HEK293 (cell line): ENCODE measurements around the gene SH3GL1.

Experiments used
- GLI2 ChIP-seq: fragments of 450-650 bp; formaldehyde crosslinking; IDR thresholded peaks from 2 replicates; pipeline ENCODE4; 2017; ENCODE audit warnings: missing biosample characterization, missing genetic modification characterization, low read depth, borderline replicate concordance
- HOXD13 ChIP-seq: sonication (generic); formaldehyde crosslinking; IDR thresholded peaks from 2 replicates; pipeline ENCODE4 v1.8.0; 2022; ENCODE audit warnings: missing genetic modification reagents, borderline replicate concordance
- KLF7 ChIP-seq: fragments of 450-650 bp; formaldehyde crosslinking; IDR thresholded peaks from 2 replicates; pipeline ENCODE4 v1.5.1; 2016; ENCODE audit warnings: missing biosample characterization, missing genetic modification characterization, borderline replicate concordance
- KLF8 ChIP-seq: fragments of 450-650 bp; formaldehyde crosslinking; IDR thresholded peaks from 2 replicates; pipeline ENCODE4 v1.5.1; 2016; ENCODE audit warnings: missing biosample characterization, missing genetic modification characterization
- MYNN ChIP-seq: fragments of 450-650 bp; formaldehyde crosslinking; IDR thresholded peaks from 2 replicates; pipeline ENCODE4 v1.5.1; 2016; ENCODE audit warnings: missing biosample characterization, missing genetic modification characterization, borderline replicate concordance
- SP2 ChIP-seq: fragments of 450-650 bp; formaldehyde crosslinking; IDR thresholded peaks from 2 replicates; pipeline ENCODE4 v1.5.1; 2016; ENCODE audit warnings: missing biosample characterization, missing genetic modification characterization
- TRIM28 ChIP-seq: IDR thresholded peaks from 2 replicates; pipeline ENCODE4 v1.6.1; 2011; ENCODE audit warnings: low read length, control low read depth, borderline replicate concordance
- ZEB2 ChIP-seq: fragments of 450-650 bp; formaldehyde crosslinking; IDR thresholded peaks from 2 replicates; pipeline ENCODE4 v1.5.1; 2016; ENCODE audit warnings: missing biosample characterization, missing genetic modification characterization
- ZNF112 ChIP-seq: fragments of 450-650 bp; formaldehyde crosslinking; IDR thresholded peaks from 2 replicates; pipeline ENCODE4 v1.5.0; 2017; ENCODE audit warnings: missing biosample characterization, missing genetic modification characterization
- ZNF121 ChIP-seq: fragments of 450-650 bp; formaldehyde crosslinking; IDR thresholded peaks from 2 replicates; pipeline ENCODE4 v1.5.1; 2016; ENCODE audit warnings: missing biosample characterization, missing genetic modification characterization
- ZNF2 ChIP-seq: fragments of 450-650 bp; formaldehyde crosslinking; IDR thresholded peaks from 2 replicates; pipeline ENCODE4 v1.5.1; 2016; ENCODE audit warnings: missing biosample characterization, missing genetic modification characterization
- ZNF266 ChIP-seq: fragments of 450-650 bp; formaldehyde crosslinking; IDR thresholded peaks from 2 replicates; pipeline ENCODE4 v1.5.1; 2016; ENCODE audit warnings: missing biosample characterization, missing genetic modification characterization, low read depth
- ZNF324 ChIP-seq: fragments of 450-650 bp; formaldehyde crosslinking; IDR thresholded peaks from 2 replicates; pipeline ENCODE4 v1.5.1; 2016; ENCODE audit warnings: missing biosample characterization, missing genetic modification characterization
- ZNF354C ChIP-seq: fragments of 450-650 bp; formaldehyde crosslinking; IDR thresholded peaks from 2 replicates; pipeline ENCODE4 v1.5.1; 2016; ENCODE audit warnings: missing biosample characterization, missing genetic modification characterization, low read depth, borderline replicate concordance
- ZNF473 ChIP-seq: fragments of 450-650 bp; formaldehyde crosslinking; IDR thresholded peaks from 2 replicates; pipeline ENCODE4 v1.5.1; 2017; ENCODE audit warnings: missing biosample characterization, missing genetic modification characterization
- ZNF510 ChIP-seq: fragments of 450-650 bp; formaldehyde crosslinking; IDR thresholded peaks from 2 replicates; pipeline ENCODE4 v1.5.1; 2018; ENCODE audit warnings: mild to moderate bottlenecking, missing genetic modification characterization, missing biosample characterization; ENCODE audit not compliant: insufficient replicate concordance
- ZNF747 ChIP-seq: fragments of 450-650 bp; formaldehyde crosslinking; IDR thresholded peaks from 2 replicates; pipeline ENCODE4 v1.5.1; 2016; ENCODE audit warnings: missing biosample characterization, missing genetic modification characterization
- ZNF776 ChIP-seq: fragments of 450-650 bp; formaldehyde crosslinking; IDR thresholded peaks from 2 replicates; pipeline ENCODE4 v1.5.0; 2017; ENCODE audit warnings: missing biosample characterization, missing genetic modification characterization, borderline replicate concordance
- ZNF777 ChIP-seq: fragments of 450-650 bp; formaldehyde crosslinking; IDR thresholded peaks from 2 replicates; pipeline ENCODE4 v1.5.1; 2017; ENCODE audit warnings: missing biosample characterization, missing genetic modification characterization, borderline replicate concordance
- ZSCAN16 ChIP-seq: fragments of 450-650 bp; formaldehyde crosslinking; IDR thresholded peaks from 2 replicates; pipeline ENCODE4 v1.5.1; 2016; ENCODE audit warnings: missing biosample characterization, missing genetic modification characterization
- TF ChIP-seq, protein P1 (sequence below): fragments of 450-650 bp; formaldehyde crosslinking; IDR thresholded peaks from 2 replicates; pipeline ENCODE4 v1.5.1; 2016; ENCODE audit warnings: missing biosample characterization, missing genetic modification characterization
- TF ChIP-seq, protein P2 (sequence below): fragments of 450-650 bp; formaldehyde crosslinking; IDR thresholded peaks from 2 replicates; pipeline ENCODE4 v1.5.1; 2016; ENCODE audit warnings: missing biosample characterization, missing genetic modification characterization
- TF ChIP-seq, protein P3 (sequence below): IDR thresholded peaks from 2 replicates; pipeline ENCODE4 v1.6.1; 2011; ENCODE audit warnings: mild to moderate bottlenecking, low read depth, low read length, borderline replicate concordance
- TF ChIP-seq, protein P4 (sequence below): fragments of 450-650 bp; formaldehyde crosslinking; IDR thresholded peaks from 2 replicates; pipeline ENCODE4 v1.5.1; 2016; ENCODE audit warnings: missing biosample characterization, missing genetic modification characterization
- TF ChIP-seq, protein P5 (sequence below): fragments of 450-650 bp; formaldehyde crosslinking; IDR thresholded peaks from 2 replicates; pipeline ENCODE4 v1.5.1; 2016; ENCODE audit warnings: missing biosample characterization, missing genetic modification characterization
- TF ChIP-seq, protein P6 (sequence below): fragments of 450-650 bp; IDR thresholded peaks from 2 replicates; pipeline ENCODE4 v1.5.1; 2018; ENCODE audit warnings: missing biosample characterization, missing genetic modification characterization
- TF ChIP-seq, protein P7 (sequence below): fragments of 450-650 bp; formaldehyde crosslinking; IDR thresholded peaks from 2 replicates; pipeline ENCODE4 v1.5.1; 2016; ENCODE audit warnings: missing biosample characterization, missing genetic modification characterization, borderline replicate concordance
- TF ChIP-seq, protein P8 (sequence below): fragments of 450-650 bp; formaldehyde crosslinking; IDR thresholded peaks from 2 replicates; pipeline ENCODE4 v1.5.1; 2016; ENCODE audit warnings: missing biosample characterization, missing genetic modification characterization

Gene SH3GL1

DNA sequence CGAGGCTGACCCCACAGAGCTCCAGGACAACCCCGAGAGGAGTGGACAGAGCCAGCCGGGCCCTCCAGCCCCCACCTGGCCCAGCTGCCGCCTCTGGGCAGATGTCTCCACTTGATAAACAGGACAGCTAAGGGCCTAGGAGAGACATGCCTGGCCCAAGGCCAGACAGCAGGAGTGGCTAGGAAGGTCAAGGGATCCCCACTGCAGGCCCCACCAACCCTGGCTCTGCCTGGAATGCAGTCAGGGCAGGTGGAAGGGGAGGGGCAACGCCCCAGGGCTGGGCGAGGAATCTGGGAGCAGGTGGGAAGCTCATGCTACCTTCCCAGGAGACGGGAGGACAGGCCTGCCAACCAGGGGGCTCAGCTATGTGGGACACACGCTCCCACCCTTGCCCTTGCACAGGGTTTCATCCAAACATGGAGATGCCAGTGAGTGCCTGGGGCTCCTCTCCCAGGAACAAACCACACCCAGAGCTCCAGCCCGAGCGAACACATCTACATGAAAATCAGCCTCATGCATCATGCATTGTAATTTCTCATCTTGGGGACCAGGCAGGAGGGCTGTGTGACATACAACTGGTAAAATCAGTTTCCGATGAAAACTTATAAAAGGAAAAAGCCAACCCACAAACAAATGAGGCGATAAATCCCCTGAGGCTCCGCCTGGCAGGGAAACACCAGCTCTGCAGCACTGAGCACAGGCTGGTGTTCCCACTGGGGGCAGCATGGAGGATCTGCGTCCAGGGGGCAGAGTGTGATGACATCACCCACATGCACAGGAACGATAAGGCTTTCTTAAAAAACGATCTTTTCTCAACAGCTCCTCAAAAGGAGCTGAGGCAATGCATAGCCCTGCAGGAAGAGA is 25.0 kb downstream of the SH3GL1 start (continued):
- TF ChIP-seq ZNF324 (peak; percentile 78), SP2 (tag by site-specific recombination) (no peak), GLI2 (tag by site-specific recombination) (no peak), KLF7 (tag by site-specific recombination) (no peak), ZNF354C (tag by site-specific recombination) (no peak), MYNN (no peak), ZSCAN16 (tag by site-specific recombination) (no peak), ZNF266 (tag by site-specific recombination) (no peak), ZNF776 (tag by site-specific recombination) (no peak), ZNF777 (tag by site-specific recombination) (no peak), ZNF112 (tag by site-specific recombination) (no peak), ZNF473 (tag by site-specific recombination) (no peak), TRIM28 (no peak), HOXD13 (no peak), ZNF121 (tag by site-specific recombination) (no peak), ZEB2 (tag by site-specific recombination) (peak; percentile 80), KLF8 (tag by site-specific recombination) (no peak), ZNF2 (tag by site-specific recombination) (0 out of 2 replicates have a peak, but pooled peaks have one; percentile 49), ZNF747 (tag by site-specific recombination) (no peak), ZNF510 (tag by site-specific recombination) (no peak)
- TF ChIP-seq, protein P1, sequence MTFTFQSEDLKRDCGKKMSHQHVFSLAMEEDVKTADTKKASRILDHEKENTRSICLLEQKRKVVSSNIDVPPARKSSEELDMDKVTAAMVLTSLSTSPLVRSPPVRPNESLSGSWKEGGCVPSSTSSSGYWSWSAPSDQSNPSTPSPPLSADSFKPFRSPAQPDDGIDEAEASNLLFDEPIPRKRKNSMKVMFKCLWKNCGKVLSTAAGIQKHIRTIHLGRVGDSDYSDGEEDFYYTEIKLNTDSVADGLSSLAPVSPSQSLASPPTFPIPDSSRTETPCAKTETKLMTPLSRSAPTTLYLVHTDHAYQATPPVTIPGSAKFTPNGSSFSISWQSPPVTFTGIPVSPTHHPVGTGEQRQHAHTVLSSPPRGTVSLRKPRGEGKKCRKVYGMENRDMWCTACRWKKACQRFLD = no peak
- TF ChIP-seq, protein P2, sequence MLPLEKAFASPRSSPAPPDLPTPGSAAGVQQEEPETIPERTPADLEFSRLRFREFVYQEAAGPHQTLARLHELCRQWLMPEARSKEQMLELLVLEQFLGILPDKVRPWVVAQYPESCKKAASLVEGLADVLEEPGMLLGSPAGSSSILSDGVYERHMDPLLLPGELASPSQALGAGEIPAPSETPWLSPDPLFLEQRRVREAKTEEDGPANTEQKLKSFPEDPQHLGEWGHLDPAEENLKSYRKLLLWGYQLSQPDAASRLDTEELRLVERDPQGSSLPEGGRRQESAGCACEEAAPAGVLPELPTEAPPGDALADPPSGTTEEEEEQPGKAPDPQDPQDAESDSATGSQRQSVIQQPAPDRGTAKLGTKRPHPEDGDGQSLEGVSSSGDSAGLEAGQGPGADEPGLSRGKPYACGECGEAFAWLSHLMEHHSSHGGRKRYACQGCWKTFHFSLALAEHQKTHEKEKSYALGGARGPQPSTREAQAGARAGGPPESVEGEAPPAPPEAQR (tag by site-specific recombination) = no peak
- TF ChIP-seq, protein P3, sequence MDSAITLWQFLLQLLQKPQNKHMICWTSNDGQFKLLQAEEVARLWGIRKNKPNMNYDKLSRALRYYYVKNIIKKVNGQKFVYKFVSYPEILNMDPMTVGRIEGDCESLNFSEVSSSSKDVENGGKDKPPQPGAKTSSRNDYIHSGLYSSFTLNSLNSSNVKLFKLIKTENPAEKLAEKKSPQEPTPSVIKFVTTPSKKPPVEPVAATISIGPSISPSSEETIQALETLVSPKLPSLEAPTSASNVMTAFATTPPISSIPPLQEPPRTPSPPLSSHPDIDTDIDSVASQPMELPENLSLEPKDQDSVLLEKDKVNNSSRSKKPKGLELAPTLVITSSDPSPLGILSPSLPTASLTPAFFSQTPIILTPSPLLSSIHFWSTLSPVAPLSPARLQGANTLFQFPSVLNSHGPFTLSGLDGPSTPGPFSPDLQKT = no peak
- TF ChIP-seq, protein P4, sequence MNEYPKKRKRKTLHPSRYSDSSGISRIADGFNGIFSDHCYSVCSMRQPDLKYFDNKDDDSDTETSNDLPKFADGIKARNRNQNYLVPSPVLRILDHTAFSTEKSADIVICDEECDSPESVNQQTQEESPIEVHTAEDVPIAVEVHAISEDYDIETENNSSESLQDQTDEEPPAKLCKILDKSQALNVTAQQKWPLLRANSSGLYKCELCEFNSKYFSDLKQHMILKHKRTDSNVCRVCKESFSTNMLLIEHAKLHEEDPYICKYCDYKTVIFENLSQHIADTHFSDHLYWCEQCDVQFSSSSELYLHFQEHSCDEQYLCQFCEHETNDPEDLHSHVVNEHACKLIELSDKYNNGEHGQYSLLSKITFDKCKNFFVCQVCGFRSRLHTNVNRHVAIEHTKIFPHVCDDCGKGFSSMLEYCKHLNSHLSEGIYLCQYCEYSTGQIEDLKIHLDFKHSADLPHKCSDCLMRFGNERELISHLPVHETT = no peak
- TF ChIP-seq, protein P5, sequence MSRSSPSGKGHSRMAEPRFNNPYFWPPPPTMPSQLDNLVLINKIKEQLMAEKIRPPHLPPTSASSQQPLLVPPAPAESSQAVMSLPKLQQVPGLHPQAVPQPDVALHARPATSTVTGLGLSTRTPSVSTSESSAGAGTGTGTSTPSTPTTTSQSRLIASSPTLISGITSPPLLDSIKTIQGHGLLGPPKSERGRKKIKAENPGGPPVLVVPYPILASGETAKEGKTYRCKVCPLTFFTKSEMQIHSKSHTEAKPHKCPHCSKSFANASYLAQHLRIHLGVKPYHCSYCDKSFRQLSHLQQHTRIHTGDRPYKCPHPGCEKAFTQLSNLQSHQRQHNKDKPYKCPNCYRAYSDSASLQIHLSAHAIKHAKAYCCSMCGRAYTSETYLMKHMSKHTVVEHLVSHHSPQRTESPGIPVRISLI (tag by site-specific recombination) = 0 out of 2 replicates have a peak, but pooled peaks have one; percentile 14
- TF ChIP-seq, protein P6, sequence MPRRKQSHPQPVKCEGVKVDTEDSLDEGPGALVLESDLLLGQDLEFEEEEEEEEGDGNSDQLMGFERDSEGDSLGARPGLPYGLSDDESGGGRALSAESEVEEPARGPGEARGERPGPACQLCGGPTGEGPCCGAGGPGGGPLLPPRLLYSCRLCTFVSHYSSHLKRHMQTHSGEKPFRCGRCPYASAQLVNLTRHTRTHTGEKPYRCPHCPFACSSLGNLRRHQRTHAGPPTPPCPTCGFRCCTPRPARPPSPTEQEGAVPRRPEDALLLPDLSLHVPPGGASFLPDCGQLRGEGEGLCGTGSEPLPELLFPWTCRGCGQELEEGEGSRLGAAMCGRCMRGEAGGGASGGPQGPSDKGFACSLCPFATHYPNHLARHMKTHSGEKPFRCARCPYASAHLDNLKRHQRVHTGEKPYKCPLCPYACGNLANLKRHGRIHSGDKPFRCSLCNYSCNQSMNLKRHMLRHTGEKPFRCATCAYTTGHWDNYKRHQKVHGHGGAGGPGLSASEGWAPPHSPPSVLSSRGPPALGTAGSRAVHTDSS = no peak
- TF ChIP-seq, protein P7, sequence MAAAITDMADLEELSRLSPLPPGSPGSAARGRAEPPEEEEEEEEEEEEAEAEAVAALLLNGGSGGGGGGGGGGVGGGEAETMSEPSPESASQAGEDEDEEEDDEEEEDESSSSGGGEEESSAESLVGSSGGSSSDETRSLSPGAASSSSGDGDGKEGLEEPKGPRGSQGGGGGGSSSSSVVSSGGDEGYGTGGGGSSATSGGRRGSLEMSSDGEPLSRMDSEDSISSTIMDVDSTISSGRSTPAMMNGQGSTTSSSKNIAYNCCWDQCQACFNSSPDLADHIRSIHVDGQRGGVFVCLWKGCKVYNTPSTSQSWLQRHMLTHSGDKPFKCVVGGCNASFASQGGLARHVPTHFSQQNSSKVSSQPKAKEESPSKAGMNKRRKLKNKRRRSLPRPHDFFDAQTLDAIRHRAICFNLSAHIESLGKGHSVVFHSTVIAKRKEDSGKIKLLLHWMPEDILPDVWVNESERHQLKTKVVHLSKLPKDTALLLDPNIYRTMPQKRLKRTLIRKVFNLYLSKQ = no peak
- TF ChIP-seq, protein P8, sequence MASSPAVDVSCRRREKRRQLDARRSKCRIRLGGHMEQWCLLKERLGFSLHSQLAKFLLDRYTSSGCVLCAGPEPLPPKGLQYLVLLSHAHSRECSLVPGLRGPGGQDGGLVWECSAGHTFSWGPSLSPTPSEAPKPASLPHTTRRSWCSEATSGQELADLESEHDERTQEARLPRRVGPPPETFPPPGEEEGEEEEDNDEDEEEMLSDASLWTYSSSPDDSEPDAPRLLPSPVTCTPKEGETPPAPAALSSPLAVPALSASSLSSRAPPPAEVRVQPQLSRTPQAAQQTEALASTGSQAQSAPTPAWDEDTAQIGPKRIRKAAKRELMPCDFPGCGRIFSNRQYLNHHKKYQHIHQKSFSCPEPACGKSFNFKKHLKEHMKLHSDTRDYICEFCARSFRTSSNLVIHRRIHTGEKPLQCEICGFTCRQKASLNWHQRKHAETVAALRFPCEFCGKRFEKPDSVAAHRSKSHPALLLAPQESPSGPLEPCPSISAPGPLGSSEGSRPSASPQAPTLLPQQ = peak; percentile 49; the same call in 1 of the 2 replicates
